HG03521 (cell line): ENCODE measurements around the gene METTL9.

Source experiments
- ATAC-seq: cut with Tn5 transposase; IDR thresholded peaks from one replicate; pipeline ENCODE4 v1.9.1; 2021; ENCODE audit warnings: mild to moderate bottlenecking, moderate library complexity; ENCODE audit not compliant: unreplicated experiment

The METTL9 gene

DNA sequence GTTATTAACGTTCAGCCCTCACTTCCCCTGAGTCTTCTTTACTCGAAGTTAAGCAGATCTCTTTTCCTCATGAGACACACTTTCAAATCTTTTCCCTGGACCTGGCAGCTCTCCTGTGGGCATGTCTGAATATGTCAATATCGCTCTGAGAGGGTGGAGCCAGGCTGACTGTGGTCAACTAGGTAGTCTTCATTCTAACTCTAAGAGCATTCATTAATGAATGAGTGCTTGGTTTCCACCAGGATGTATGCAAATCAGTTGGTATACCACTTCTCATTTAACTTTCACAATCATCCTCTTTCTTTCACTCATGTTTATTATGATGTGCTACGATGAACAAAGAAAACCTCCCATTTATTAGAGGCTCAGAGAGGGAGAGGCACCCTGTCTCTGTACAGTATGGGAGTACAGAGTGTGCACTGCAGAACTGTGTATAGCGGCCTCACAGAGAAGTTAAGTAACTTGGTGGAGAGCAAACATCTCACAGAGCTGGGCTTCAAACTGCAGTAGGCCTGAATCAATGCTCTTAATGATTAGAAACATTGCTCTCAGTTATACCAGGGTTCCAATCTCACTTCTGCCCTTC is 104.3 kb downstream of the METTL9 start:
- ATAC-seq, result no peak

DNA sequence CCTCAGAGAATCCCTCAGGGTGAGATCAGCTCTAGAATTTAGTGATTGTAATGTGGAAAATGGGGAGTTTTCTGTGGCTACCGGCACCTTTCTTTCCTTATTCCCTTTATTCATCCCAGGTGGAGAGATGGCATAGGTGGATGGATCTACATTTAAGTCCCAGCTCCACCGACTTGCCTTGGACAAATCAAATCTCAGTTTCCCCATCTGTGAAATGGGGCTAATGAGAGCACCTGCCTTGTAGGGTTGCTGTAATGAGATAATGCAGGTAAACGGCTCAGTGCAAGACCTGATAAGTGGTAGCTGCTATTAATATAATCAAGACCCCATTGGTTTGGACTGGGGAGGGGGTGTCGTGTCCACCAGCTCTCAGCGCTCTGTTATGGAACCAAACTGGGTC is 104.9 kb downstream of the METTL9 start:
- ATAC-seq, result no peak

DNA sequence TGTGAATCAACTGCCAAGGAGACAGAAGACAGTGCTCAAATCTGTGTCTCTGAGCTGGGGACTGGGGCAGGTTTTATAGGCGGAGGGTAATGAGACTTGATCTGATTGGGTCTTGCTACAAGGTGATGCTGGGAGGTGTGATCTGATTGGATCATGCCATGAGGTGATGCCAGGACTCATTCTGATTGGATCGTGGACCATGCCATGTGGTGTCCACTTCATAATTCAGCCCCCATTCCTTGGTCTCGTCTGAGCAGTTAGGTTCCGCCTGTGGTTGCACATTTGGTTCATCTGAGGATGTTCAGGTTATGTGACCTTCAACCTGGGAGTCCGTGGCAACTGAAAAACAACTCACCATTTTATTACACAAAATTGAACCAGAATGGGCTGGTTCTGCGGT is 105.4 kb downstream of the METTL9 start:
- ATAC-seq, result no peak
